Tibial artery (tissue), 4 donors: ENCODE measurements around the gene GALNS.

ENCODE experiments used
- DNase-seq, 2 donors: peaks; one replicate each; pipeline ENCODE4 v3.0.0-alpha.2; 2019
- H3K27ac ChIP-seq, 2 donors: fragments of 200-600 bp; sonication (generic) in 1 of 2; 1 replicate in 1 of 2; 2 replicates in 1 of 2; pipeline ENCODE4 v1.5.1; 2018 to 2019; ENCODE audit warnings: mild to moderate bottlenecking in 1 of 2
- H3K27me3 ChIP-seq, 2 donors: fragments of 200-600 bp; sonication (generic) in 1 of 2; one replicate each; pipeline versions ENCODE4 v1.5.1 to v1.6.0; 2016 to 2019
- H3K36me3 ChIP-seq, 3 donors: fragments of 200-600 bp; sonication (generic) in 2 of 3; one replicate each; pipeline ENCODE4 v1.5.1; 2016 to 2019; ENCODE audit warnings: mild to moderate bottlenecking in 2 of 3
- H3K4me1 ChIP-seq, 4 donors: fragments of 200-600 bp; sonication (generic) in 2 of 4; 1 replicate in 3 of 4; 2 replicates in 1 of 4; pipeline ENCODE4 v1.5.1; 2016 to 2019
- H3K4me3 ChIP-seq, 2 donors: fragments of 200-600 bp; sonication (generic) in 1 of 2; 1 replicate in 1 of 2; 2 replicates in 1 of 2; pipeline ENCODE4 v1.5.1; 2018 to 2019; ENCODE audit warnings: mild to moderate bottlenecking in 2 of 2
- H3K9me3 ChIP-seq, 3 donors: fragments of 200-600 bp; sonication (generic) in 1 of 3; one replicate each; pipeline ENCODE4 v1.5.1; 2016 to 2019
- intact Hi-C: fragments of 100-400 bp; cut with DNase I; formaldehyde crosslinking; loops from one replicate; pipeline ENCODE4 v1.15.0; 2023; ENCODE audit warnings: low total_unique reads
- TF ChIP-seq, protein P1 (sequence below), 2 experiments: fragments of 200-600 bp in 1 of 2; fragments of 450-650 bp in 1 of 2; IDR thresholded peaks; one replicate each; pipeline ENCODE4 v1.5.1; 2017 to 2019; ENCODE audit warnings: antibody characterized with exemption in 2 of 2, mild to moderate bottlenecking in 1 of 2, moderate library complexity in 1 of 2

GALNS gene

DNA sequence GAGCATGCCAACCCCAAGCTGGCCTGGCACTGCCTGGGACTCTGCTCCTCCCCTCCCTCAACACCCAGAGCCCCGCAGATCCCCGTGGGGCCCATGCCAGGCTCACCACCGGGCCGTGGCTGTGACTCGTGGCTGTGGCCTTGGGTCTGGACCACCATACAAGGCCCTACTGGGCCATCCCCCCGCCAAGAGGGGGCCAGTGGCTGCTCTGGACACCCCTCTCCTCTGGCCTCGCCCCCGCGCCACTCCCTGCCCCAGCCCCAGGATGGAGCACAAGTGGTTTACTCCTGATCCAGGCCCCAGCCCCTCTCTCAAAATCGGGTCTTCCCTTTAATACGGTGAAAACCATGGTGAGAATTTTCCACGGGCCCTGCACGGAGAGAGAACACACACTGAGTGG, 6.7 kb upstream of the GALNS start:
- Histone ChIP-seq H3K36me3 (peaks cover 29 to 52% (median 41%) of the 10 kb centered on the region in 3 donors), H3K27me3 (peaks cover 0 to 30% of the 10 kb centered on the region in 2 donors), H3K4me1 (peaks cover 0 to 4% (median under 1%) of the 10 kb centered on the region in 4 donors), H3K4me3 (no peak overlapping the region), H3K9me3 (no peaks in the 10 kb centered on the region), H3K27ac (no peak overlapping the region)
- DNase-seq: no peak
- intact Hi-C loops: loop anchor here (10.0 kb wide), 2 partner anchors 129 to 361 kb away; no protein-coding TSS in a partner anchor
- TF ChIP-seq, protein P1, sequence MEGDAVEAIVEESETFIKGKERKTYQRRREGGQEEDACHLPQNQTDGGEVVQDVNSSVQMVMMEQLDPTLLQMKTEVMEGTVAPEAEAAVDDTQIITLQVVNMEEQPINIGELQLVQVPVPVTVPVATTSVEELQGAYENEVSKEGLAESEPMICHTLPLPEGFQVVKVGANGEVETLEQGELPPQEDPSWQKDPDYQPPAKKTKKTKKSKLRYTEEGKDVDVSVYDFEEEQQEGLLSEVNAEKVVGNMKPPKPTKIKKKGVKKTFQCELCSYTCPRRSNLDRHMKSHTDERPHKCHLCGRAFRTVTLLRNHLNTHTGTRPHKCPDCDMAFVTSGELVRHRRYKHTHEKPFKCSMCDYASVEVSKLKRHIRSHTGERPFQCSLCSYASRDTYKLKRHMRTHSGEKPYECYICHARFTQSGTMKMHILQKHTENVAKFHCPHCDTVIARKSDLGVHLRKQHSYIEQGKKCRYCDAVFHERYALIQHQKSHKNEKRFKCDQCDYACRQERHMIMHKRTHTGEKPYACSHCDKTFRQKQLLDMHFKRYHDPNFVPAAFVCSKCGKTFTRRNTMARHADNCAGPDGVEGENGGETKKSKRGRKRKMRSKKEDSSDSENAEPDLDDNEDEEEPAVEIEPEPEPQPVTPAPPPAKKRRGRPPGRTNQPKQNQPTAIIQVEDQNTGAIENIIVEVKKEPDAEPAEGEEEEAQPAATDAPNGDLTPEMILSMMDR (IDR thresholded peaks at IDR 0.05): no peak

DNA sequence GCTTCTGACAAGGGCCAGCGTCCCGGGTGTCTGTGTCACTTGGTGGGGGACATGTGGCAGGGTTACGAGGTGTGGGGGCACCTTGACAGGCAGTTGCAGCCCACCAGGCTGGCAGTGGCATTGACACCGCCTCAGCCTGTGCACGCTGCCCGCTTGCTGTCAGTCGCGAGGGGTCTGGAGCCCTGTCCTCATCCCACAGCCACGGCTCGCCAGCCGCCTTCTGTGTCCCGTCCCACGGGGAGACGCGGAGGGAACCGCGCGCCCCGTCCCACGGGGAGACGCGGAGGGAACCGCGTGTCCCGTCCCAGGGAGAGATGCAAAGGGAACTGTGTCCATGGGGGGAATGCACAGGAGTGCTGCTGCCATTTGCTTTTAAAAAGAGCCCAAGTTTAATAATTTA, 6.2 kb upstream of the GALNS start:
- Histone ChIP-seq H3K9me3 (no peaks in the 10 kb centered on the region), H3K4me3 (no peak overlapping the region), H3K27me3 (peaks cover 0 to 29% of the 10 kb centered on the region in 2 donors), H3K4me1 (peaks cover 0 to 8% (median 4%) of the 10 kb centered on the region in 4 donors), H3K27ac (no peak overlapping the region), H3K36me3 (peaks cover 29 to 52% (median 41%) of the 10 kb centered on the region in 3 donors)
- TF ChIP-seq, protein P1 (IDR thresholded peaks at IDR 0.05): no peak
- intact Hi-C loops: loop anchor here (10.0 kb wide), 2 partner anchors 128 to 362 kb away; no protein-coding TSS in a partner anchor
- DNase-seq: no peak

DNA sequence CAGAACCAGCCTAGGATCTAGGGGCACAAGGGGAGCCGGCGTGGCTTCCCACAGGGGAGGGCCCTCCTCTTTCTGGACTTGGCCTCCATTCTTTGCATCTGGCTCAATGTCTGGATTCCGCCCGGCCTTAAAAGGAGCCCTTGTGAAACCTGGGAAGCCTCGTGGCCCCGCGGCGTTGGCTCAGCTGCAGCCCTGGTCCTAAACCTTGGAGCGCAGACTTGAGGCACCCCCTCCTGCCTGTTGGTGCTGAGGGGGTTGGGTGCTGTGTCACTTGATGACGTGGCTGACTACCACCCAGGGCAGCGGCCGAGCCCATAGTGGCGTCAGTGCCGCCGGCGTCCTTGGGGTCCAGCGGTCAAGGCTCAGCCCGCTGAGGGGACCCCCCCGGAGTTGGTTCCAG, 4.6 kb upstream of the GALNS start:
- Histone ChIP-seq H3K27me3 (peaks cover 0 to 19% of the 10 kb centered on the region in 2 donors), H3K27ac (no peak overlapping the region), H3K4me1 (peaks cover 0 to 14% (median 9%) of the 10 kb centered on the region in 4 donors), H3K4me3 (no peak overlapping the region), H3K36me3 (peaks cover 29 to 52% (median 41%) of the 10 kb centered on the region in 3 donors), H3K9me3 (no peaks in the 10 kb centered on the region)
- no peak for DNase-seq
- TF ChIP-seq, protein P1 (IDR thresholded peaks at IDR 0.05): no peak
- intact Hi-C loops: loop anchor here (10.0 kb wide), 2 partner anchors 127 to 363 kb away; no protein-coding TSS in a partner anchor

DNA sequence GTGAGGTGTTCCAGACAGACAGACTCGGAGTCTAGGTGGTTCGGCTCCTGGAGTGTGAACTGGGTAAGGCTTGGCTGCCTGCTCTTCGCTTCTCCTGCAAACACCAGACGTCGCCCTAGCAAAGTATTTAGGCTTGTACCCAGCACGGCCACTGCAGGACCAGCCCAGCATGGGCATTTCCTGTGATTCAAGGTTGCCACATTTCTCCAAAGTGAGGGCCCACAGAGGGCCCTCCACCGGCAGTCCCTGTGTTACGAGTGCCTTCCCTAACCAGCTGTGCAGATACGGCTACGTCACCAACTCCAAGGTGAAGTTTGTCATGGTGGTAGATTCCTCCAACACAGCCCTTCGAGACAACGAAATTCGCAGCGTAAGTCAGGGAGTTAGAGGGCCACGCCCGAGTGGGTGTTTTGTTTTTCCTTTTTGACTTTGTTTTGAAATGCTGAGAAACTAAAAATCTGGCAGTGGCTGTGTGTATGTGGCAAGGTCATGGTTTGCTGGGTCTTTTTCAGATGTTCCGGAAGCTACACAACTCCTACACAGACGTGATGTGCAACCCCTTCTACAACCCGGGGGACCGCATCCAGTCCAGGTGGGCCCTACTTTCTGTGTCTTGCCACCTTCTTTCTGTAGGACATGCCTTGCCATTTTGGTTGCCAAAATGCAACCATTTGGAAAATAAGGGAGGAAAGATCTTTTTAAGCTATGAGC, 2.8 kb upstream of the GALNS start:
- Histone ChIP-seq H3K27me3 (peaks cover 0 to 4% of the 10 kb centered on the region in 2 donors), H3K4me1 (peaks cover 0 to 30% (median 17%) of the 10 kb centered on the region in 4 donors), H3K36me3 (peaks cover 29 to 53% (median 41%) of the 10 kb centered on the region in 3 donors), H3K27ac (no peak overlapping the region), H3K4me3 (no peak overlapping the region), H3K9me3 (no peaks in the 10 kb centered on the region)
- intact Hi-C loops: loop anchor here (10.0 kb wide), 2 partner anchors 125 to 365 kb away; no protein-coding TSS in a partner anchor
- no peak for DNase-seq
- TF ChIP-seq, protein P1 (IDR thresholded peaks at IDR 0.05): no peak

DNA sequence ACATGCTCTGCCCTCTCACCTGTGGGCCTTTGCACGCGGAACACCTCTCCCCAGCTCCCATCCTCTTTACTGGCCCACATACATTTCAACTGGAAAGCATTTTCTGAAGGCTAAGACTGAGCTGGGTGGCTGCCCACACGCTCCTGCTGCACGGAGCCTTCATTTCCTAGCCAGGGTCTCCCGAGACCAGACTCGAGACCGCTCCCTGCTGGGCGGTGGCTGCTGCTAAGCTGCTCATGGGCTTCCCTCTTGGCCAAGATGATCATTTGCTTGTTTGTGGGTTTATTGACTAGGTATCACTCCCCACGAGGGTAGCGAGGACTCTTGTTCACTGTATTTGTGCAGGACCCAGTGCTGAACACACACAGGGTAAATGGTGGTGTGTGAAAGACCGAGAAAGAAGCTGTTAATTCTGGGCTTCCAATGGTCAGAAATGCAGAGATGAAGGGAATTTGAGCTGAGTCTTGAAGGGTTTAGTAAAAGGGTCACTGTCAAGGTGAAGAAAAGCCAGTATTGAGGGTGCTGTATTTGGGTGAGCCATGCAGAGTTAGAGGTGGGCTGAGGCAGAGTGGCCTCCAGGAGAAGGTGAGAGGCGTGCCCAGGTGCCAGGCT, 1.1 kb upstream of the GALNS start:
- peak overlapping the region; percentile 84 to 97 for H3K4me3 ChIP-seq
- H3K27me3 ChIP-seq: no peaks in the 10 kb centered on the region
- H3K36me3 ChIP-seq: peaks cover 29 to 46% (median 37%) of the 10 kb centered on the region in 3 donors
- intact Hi-C loops: no loop called here
- TF ChIP-seq, protein P1 (IDR thresholded peaks at IDR 0.05): peak; percentile 45 to 53
- DNase-seq: peak; percentile 78 to 81
- peaks cover 0 to 33% (median 17%) of the 10 kb centered on the region in 4 donors for H3K4me1 ChIP-seq
- H3K27ac ChIP-seq: peak overlapping the region; percentile 80 to 84
- no peaks in the 10 kb centered on the region for H3K9me3 ChIP-seq
